Activated CD4-positive, CD25-positive, alpha-beta regulatory T cell treated with anti-CD3 and anti-CD28 coated beads, Interleukin-2, amount 50 U/mL, for 24 hours (primary cell): Measurements from ENCODE around the gene DSCAML1.

Experiments
- ATAC-seq, 2 donors: fragments of 150-1000 bp; cut with Tn5 transposase; one replicate each; pipeline ENCODE4 v1.10.0; 2021; ENCODE audit warnings: mild to moderate bottlenecking in 1 of 2, moderate library complexity in 1 of 2

Gene DSCAML1

GRCh38 chr11:117511931-117512539 lies 285.0 kb downstream of the DSCAML1 start:
- no peak for ATAC-seq

DNA sequence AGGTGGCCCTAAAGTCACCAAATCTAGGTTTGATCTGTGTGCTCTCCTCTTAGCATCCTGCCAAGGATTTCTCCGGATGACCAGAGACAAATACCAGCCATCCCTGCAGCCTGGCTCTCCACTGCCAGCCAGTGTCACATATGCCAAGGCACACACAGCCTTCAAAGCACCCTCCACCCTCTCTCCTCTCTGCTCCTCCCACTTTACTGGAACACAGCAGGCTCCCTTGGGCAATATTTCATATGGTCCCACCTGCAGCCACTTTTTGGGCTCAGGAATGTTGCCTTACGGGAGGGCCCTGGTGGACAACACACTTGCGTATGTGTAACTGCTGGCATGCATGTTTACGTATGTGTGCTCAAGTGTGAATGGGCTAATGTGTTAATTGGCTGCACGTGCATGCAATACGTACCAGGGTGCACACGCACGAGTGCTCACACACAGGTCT lies 285.5 kb downstream of the DSCAML1 start:
- ATAC-seq = no peak

GRCh38 chr11:117510646-117511045 lies 286.4 kb downstream of the DSCAML1 start:
- no peak for ATAC-seq

- no peak for ATAC-seq
These were observed 287.5 kb downstream of the DSCAML1 start for GRCh38 chr11:117509543-117509942.

- no peak for ATAC-seq
These were observed 290.0 kb downstream of the DSCAML1 start for GRCh38 chr11:117506971-117507370.

DNA sequence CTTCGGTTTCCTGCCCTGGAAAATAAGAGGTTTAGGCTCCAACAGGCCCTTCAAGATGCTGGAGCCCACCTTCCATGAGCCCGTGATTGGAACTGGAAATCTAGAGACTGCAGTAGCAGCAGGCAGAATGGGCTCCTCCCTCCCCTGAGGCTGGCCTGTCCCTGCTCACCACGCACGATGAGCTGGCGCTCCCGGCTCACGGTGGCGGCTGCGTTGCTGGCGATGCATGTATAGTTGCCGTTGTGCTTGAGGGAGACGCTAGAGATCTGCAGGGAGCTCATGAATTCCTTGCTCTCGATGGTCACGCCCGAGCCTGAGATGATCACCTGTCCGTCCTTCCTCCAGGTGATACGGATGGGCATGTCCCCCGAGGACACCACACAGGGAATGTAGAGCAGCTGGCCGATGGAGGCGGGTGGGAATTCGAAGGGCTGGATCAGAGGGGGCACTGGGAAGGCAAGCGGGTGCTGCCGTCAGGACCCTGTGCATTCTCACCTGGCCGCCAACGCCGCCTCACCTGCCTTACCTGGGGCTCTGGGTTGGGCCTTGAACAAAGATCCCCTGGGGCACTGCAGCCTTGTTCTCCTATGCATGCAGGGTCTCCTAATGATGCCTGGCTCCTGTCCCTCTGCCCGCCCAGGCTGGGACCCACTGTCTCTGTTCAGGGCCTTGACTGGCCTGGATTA lies 291.6 kb downstream of the DSCAML1 start:
- no peak for ATAC-seq

DNA sequence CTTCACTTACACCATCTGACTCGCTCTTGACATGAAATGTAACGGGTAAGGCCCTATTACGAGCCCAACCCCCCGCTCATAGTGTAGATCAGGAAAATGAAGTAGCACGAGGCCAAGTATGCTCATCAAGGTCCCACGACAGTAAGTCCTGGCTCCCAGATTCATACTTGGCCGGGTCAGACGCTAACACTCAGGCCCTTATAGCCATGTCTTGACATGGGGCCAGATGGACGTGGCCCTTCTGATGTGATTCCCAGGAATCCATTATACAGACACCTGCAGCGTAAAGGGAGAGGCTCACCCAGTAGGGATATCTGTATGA lies 294.3 kb downstream of the DSCAML1 start:
- no peak for ATAC-seq

DNA sequence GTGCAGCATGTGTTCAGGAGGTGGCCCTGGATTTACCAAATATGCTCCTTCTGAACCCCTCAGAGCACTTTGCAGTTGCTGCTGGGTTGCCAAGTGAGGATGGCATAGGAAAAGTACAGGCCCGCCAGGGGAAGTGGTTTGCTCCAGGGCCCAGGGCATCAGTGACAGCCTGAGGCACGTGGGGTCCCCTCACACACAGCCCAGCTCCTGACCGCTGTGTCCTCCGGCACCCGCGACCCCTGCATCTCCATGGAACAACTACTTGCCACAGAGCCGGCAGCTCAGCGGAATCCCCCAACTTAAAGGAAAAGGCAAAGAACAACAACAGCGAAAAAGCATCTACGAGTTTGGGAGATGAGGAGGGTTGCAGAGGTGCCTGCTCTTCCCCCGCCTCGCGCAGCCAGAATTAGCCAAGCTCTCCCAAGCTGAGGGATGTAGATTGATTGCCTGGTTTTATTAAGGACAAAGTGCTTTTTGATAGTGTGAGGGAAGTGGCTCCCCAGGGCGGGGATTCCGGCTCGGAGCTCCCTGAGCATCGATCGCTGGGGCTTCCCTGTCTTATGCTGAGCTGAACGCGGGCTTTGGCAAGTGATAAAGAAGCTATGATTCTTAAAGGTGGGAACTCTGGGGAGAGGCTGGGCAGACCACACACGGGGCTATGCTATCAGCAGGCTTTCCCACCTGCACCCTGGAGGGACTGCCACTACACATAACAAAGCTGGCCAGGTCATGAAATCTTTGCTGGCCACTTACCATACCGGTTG lies 294.8 kb downstream of the DSCAML1 start:
- ATAC-seq = no peak

GRCh38 chr11:117501237-117501898 lies 295.6 kb downstream of the DSCAML1 start:
- no peak for ATAC-seq

- ATAC-seq = no peak
These were observed 298.2 kb downstream of the DSCAML1 start for GRCh38 chr11:117498791-117499190.

- ATAC-seq = no peak
These were observed 299.6 kb downstream of the DSCAML1 start for GRCh38 chr11:117497206-117497951.

GRCh38 chr11:117495357-117495756 lies 301.7 kb downstream of the DSCAML1 start:
- ATAC-seq = no peak

DNA sequence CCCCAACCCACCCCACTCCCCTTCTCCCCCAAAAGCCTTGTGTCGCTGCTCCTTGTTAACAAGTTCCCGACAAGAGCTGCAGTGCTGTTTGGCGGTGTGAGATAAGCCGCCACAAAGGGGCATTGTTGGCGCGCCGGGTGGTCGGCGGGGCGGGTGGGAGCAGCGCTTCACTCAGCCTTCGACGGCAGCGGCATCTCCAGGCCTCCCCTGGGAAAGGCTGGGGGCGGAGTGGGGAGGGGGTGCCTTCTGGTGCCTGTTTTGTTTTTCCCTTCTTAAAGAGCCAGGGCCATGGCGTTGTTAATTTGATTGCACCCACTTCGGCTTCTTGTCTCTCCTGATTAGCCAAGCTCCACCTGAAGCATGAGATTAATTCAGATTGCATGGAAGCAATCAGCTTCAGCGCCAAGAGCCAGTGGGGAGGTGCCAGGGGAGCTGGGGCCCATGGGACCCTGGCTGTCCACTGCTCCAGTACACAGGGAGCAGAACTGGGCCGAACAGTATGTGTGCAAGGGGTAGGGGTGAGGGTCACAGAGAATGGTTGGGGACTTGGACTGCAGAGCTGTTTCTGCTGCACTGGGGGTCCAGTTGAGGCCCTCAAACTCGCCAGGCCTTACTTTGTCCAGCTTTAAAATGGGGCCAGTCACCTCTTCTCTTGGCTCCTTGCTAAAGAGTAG lies 304.3 kb downstream of the DSCAML1 start:
- ATAC-seq = no peak

- ATAC-seq = no peak
These were observed 306.1 kb downstream of the DSCAML1 start for GRCh38 chr11:117490911-117491310.

GRCh38 chr11:117489999-117490679 lies 306.9 kb downstream of the DSCAML1 start:
- no peak for ATAC-seq

- no peak for ATAC-seq
These were observed 307.7 kb downstream of the DSCAML1 start for GRCh38 chr11:117488996-117489952.

GRCh38 chr11:117486059-117486458 lies 311.0 kb downstream of the DSCAML1 start:
- no peak for ATAC-seq

DNA sequence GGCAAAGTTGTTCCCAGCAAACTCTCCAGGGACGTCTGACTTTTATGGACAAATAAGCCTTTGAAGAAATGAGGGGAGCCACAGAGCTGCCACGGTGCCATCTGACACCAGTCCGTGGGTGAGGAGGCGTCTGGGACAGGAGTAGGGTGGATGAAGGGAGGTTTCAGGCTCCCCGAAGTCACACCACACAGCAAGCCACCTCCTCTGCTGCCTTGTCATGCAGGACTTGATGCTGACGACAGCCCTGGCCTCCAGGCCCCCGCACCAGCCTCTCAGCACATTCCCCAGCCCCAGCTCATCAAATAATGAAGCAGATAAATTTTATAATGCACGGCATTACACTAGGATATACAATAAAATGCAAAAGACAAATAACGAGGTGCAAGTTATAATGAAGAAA lies 312.9 kb downstream of the DSCAML1 start:
- ATAC-seq = no peak

GRCh38 chr11:117483372-117483771 lies 313.6 kb downstream of the DSCAML1 start:
- ATAC-seq = no peak

GRCh38 chr11:117482881-117483280 lies 314.1 kb downstream of the DSCAML1 start:
- ATAC-seq = no peak
